DOHH2 (cell line): ENCODE data around the gene MPC1L.

Experiments
- H3F3A ChIP-seq: fragments of 200-600 bp; sonication (generic), shearing (Covaris generic); 2 replicates; pipeline ENCODE4 v1.6.0; 2016; ENCODE audit warnings: antibody characterized with exemption, mild to moderate bottlenecking; ENCODE audit not compliant: control insufficient read depth, insufficient read depth
- H3K27ac ChIP-seq: fragments of 200-600 bp; sonication (generic); 2 replicates; pipeline ENCODE4 v1.5.1; 2014; ENCODE audit warnings: low read depth, mild to moderate bottlenecking, low read length, moderate library complexity
- H3K27me3 ChIP-seq: fragments of 200-600 bp; sonication (generic); 2 replicates; pipeline ENCODE4 v1.6.1; 2014; ENCODE audit warnings: mild to moderate bottlenecking, low read length, mixed read lengths; ENCODE audit not compliant: control insufficient read depth
- H3K36me3 ChIP-seq: fragments of 200-600 bp; sonication (generic); 2 replicates; pipeline ENCODE4 v1.6.1; 2014; ENCODE audit warnings: mild to moderate bottlenecking, low read length, moderate library complexity, mixed read lengths; ENCODE audit not compliant: control insufficient read depth
- H3K4me1 ChIP-seq: fragments of 200-600 bp; sonication (generic); 2 replicates; pipeline ENCODE4 v1.6.1; 2014; ENCODE audit warnings: mild to moderate bottlenecking, low read length, mixed read lengths; ENCODE audit not compliant: control insufficient read depth
- H3K4me2 ChIP-seq: fragments of 200-600 bp; sonication (generic); 2 replicates; pipeline ENCODE4 v1.6.0; 2014; ENCODE audit warnings: mild to moderate bottlenecking, low read length, moderate library complexity
- H3K4me3 ChIP-seq: fragments of 200-600 bp; sonication (generic); 2 replicates; pipeline ENCODE4 v1.5.1; 2014; ENCODE audit warnings: mild to moderate bottlenecking, low read length, mixed read lengths
- H3K79me2 ChIP-seq: fragments of 200-600 bp; sonication (generic); 2 replicates; pipeline ENCODE4 v1.6.1; 2014; ENCODE audit warnings: mild to moderate bottlenecking, low read length, mixed read lengths; ENCODE audit not compliant: control insufficient read depth
- H3K9me2 ChIP-seq: fragments of 200-600 bp; sonication (generic); replicated peaks from 2 replicates; pipeline ENCODE4 v1.6.1; 2014; ENCODE audit warnings: mild to moderate bottlenecking, low read length, mixed read lengths; ENCODE audit not compliant: control insufficient read depth
- H3K9me3 ChIP-seq: fragments of 200-600 bp; sonication (generic); 2 replicates; pipeline ENCODE4 v1.6.1; 2014; ENCODE audit warnings: antibody characterized with exemption, low read length, mixed read lengths; ENCODE audit not compliant: control insufficient read depth, insufficient read depth
- H4K20me1 ChIP-seq: fragments of 200-600 bp; sonication (generic); 2 replicates; pipeline ENCODE4 v1.6.0; 2014; ENCODE audit warnings: low read depth, mild to moderate bottlenecking, antibody characterized with exemption, low read length, moderate library complexity; ENCODE audit not compliant: control insufficient read depth, insufficient read depth
- EZH2phosphoT487 ChIP-seq: fragments of 200-600 bp; sonication (generic); IDR thresholded peaks from 2 replicates; pipeline ENCODE4 v1.6.1; 2017; ENCODE audit warnings: borderline replicate concordance, mild to moderate bottlenecking, antibody characterized with exemption, low read length, moderate library complexity, mixed read lengths
- TF ChIP-seq, protein P1 (sequence below): fragments of 200-600 bp; sonication (generic); IDR thresholded peaks from one replicate; pipeline ENCODE4 v1.5.1; 2014; ENCODE audit warnings: antibody characterized with exemption, mild to moderate bottlenecking, low read depth, low read length; ENCODE audit not compliant: poor library complexity, severe bottlenecking

The MPC1L gene

DNA sequence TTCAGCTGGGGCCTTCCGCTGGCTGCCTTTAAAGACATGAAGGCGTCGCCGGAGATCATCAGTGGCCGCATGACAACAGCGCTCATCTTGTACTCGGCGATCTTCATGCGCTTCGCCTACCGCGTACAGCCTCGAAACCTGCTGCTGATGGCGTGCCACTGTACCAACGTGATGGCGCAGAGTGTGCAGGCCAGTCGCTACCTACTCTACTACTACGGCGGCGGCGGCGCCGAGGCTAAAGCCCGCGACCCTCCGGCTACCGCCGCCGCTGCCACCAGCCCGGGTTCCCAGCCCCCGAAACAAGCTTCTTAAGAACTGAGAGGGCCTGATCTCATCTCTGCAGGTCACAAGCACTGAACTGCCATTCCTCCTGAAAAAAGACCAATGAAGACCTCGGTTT, 437 bp downstream of the MPC1L start:
- Histone ChIP-seq H3K4me3 (no peak overlapping the region), H3K4me2 (no peak overlapping the region), H3K36me3 (no peaks in the 10 kb centered on the region; the same call in 1 of the 2 replicates), H3K79me2 (no peaks in the 10 kb centered on the region), H3F3A (no peaks in the 10 kb centered on the region), H3K9me2 (no peaks in the 10 kb centered on the region), H3K27me3 (no peaks in the 10 kb centered on the region), H3K4me1 (no peaks in the 10 kb centered on the region), H3K9me3 (no peaks in the 10 kb centered on the region), H3K27ac (no peak overlapping the region), H4K20me1 (no peaks in the 10 kb centered on the region)
- TF ChIP-seq, protein P1, sequence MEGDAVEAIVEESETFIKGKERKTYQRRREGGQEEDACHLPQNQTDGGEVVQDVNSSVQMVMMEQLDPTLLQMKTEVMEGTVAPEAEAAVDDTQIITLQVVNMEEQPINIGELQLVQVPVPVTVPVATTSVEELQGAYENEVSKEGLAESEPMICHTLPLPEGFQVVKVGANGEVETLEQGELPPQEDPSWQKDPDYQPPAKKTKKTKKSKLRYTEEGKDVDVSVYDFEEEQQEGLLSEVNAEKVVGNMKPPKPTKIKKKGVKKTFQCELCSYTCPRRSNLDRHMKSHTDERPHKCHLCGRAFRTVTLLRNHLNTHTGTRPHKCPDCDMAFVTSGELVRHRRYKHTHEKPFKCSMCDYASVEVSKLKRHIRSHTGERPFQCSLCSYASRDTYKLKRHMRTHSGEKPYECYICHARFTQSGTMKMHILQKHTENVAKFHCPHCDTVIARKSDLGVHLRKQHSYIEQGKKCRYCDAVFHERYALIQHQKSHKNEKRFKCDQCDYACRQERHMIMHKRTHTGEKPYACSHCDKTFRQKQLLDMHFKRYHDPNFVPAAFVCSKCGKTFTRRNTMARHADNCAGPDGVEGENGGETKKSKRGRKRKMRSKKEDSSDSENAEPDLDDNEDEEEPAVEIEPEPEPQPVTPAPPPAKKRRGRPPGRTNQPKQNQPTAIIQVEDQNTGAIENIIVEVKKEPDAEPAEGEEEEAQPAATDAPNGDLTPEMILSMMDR, result no peak
- TF ChIP-seq EZH2phosphoT487, result no peak

DNA sequence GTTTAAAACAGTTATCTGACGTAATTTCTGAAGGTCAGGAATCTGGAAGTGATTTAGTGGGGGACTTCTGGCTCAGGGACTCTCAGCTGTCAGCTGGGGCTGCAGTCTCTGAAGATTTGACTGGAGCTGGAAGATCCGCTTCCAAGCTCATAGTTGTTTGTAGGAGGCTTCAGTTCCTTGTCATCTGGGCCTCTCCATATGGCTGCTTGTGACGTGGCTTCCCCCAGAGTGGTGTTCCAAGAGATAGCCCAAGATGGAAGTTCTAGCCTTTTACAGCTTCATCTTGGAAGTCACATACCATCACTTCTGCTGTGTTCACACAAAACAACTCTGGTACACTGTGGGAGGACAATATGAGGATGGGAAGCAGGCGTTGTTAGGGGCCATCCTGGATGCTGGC, 2.1 kb downstream of the MPC1L start:
- no peak overlapping the region for H3K4me2 ChIP-seq
- no peaks in the 10 kb centered on the region for H3K9me2 ChIP-seq
- H3K4me3 ChIP-seq, result no peak overlapping the region
- H3K27ac ChIP-seq, result no peak overlapping the region
- no peaks in the 10 kb centered on the region for H3K9me3 ChIP-seq
- no peaks in the 10 kb centered on the region for H3K27me3 ChIP-seq
- H3K4me1 ChIP-seq, result no peaks in the 10 kb centered on the region
- H3K36me3 ChIP-seq, result peaks cover 5% of the 10 kb centered on the region
- H4K20me1 ChIP-seq, result no peaks in the 10 kb centered on the region
- no peaks in the 10 kb centered on the region for H3K79me2 ChIP-seq
- TF ChIP-seq, protein P1, result no peak
- no peak for TF ChIP-seq EZH2phosphoT487
- H3F3A ChIP-seq, result no peaks in the 10 kb centered on the region

DNA sequence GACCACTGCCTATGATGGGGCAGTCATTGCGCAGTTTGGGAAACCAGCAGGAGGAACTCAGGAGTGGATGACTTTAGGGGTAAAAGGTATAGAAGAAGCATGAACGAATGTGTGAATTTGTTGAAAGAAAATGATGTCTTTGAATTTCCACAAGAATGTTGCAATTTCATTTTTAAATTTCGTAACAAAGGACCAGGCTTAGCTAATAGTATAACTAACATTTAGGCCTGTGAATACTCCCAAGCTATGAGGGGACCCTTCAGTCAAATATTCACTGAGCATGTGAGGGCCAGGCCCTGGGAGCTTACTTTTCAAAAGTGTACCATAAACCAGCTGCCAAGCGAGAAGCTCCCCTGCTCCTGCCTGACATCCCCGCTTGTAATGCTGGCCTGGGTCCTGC, 5.3 kb downstream of the MPC1L start:
- TF ChIP-seq, protein P1, result no peak
- TF ChIP-seq EZH2phosphoT487, result no peak
- Histone ChIP-seq H3K4me3 (no peak overlapping the region), H3K4me1 (peaks cover 7% of the 10 kb centered on the region; the same call in 1 of the 2 replicates), H3K27ac (no peak overlapping the region), H3K36me3 (peaks cover 20% of the 10 kb centered on the region), H3K9me2 (no peaks in the 10 kb centered on the region), H3K9me3 (no peaks in the 10 kb centered on the region), H3K27me3 (no peaks in the 10 kb centered on the region), H4K20me1 (no peaks in the 10 kb centered on the region), H3K79me2 (no peaks in the 10 kb centered on the region), H3K4me2 (no peak overlapping the region), H3F3A (no peaks in the 10 kb centered on the region)

DNA sequence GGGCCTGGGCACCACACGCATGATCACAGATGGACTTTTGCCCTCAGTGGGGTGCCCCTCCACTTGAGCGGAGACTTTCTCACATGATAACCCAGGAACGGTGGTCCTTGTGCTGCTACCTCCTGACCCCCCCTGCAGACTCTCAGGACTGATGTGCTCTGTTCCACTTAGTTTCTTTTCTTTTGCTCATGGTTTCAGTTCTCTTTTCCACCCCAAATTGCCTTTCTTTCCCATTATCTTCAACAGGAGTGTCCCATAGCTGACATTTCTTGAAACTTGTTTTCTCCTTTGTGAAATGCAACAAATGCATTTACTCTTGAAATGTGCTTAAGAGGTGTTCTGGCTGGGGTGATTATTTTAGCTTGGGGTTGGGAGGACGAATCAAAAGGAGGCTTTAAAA, 9.0 kb downstream of the MPC1L start:
- H3K4me2 ChIP-seq, result no peak overlapping the region
- H3K4me1 ChIP-seq, result peaks cover 7% of the 10 kb centered on the region; the same call in 1 of the 2 replicates
- no peaks in the 10 kb centered on the region for H3K9me2 ChIP-seq
- H3K36me3 ChIP-seq, result peaks cover 54% of the 10 kb centered on the region
- H3K9me3 ChIP-seq, result no peaks in the 10 kb centered on the region
- H3K79me2 ChIP-seq, result no peaks in the 10 kb centered on the region
- no peaks in the 10 kb centered on the region for H3F3A ChIP-seq
- no peaks in the 10 kb centered on the region for H3K27me3 ChIP-seq
- no peak overlapping the region for H3K4me3 ChIP-seq
- H4K20me1 ChIP-seq, result no peaks in the 10 kb centered on the region
- no peak overlapping the region for H3K27ac ChIP-seq
- TF ChIP-seq, protein P1, result no peak
- no peak for TF ChIP-seq EZH2phosphoT487
